ENCODE measurements around the gene MUL1. TPM values are rescaled to one million over a fixed set of nuclear protein-coding genes. Genes with fewer than 3 reads are reported as not detected.
A peak's percentile ranks its signal among the peaks of the same experiment; 100 is the strongest.

The MUL1 gene
- total and polyA plus RNA-seq, 9 of the 15 experiments (the other 6 are each of a cell fraction or from before 2014, with no cell fraction given): 10.4 to 32.9 (median 19.3) TPM

GRCh38 chr1:20526267-20526666 lies 18.3 kb upstream of the MUL1 start:
- H3K9me3 ChIP-seq (replicated peaks; ENCODE audit: control insufficient read depth, insufficient read depth, low read depth, low read length): no peaks in the 10 kb centered on the region; the same call in 1 of the 2 replicates
- ChIA-PET CTCF (ENCODE audit: low intra/inter-chr PET ratio) (interaction anchor here (0.6 kb wide), 2 partner anchors 21 to 22 kb away, joined by 3 to 4 read pairs; no protein-coding TSS in a partner anchor), POLR2A (interaction anchor here (0.6 to 2.6 kb wide), 3 partner anchors 9 to 12 kb away, joined by 3 to 10 read pairs (median 3); no protein-coding TSS in a partner anchor)
- H3K9me1 ChIP-seq (ENCODE audit: control insufficient read depth, insufficient read depth, low read length): no peaks in the 10 kb centered on the region
- in situ Hi-C loops (cut with MboI): loop anchor here (5.0 kb wide), 1 partner anchor 111 kb away; no protein-coding TSS in a partner anchor
- H3K27me3 ChIP-seq (ENCODE audit: control insufficient read depth in 2 of 2, insufficient read depth in 2 of 2, low read length in 2 of 2): peaks cover 26 to 61% of the 10 kb centered on the region in 2 experiments
- no peak overlapping the region for H3K4me2 ChIP-seq (ENCODE audit: insufficient read depth, low read length)
- FAIRE-seq (no peak), ATAC-seq (no peak), DNase-seq (ENCODE audit: extremely low read depth in 1 of 4, low spot score in 3 of 4) (no peak)
- H2AFZ ChIP-seq (ENCODE audit: low read depth, low read length): no peak overlapping the region
- no TSS peak for BruUV-seq (replicated peaks)
- TF ChIP-seq ZNF124 (CRISPR knock-in tag; IDR thresholded peaks at IDR 0.05): no peak
- intact Hi-C loops (cut with micrococcal nuclease): loop anchor here (10.0 kb wide), 1 partner anchor 459 kb away; no protein-coding TSS in a partner anchor
- H3K4me1 ChIP-seq (replicated peaks in 1 of 2; ENCODE audit: control insufficient read depth in 2 of 2, insufficient read depth in 2 of 2, low read length in 2 of 2): no peaks in the 10 kb centered on the region; a peak in 1 of 5 replicates
- no peak overlapping the region for H3K9ac ChIP-seq (ENCODE audit: insufficient read depth in 1 of 2, low read depth in 2 of 2, low read length in 2 of 2)
- WGBS (ENCODE audit: insufficient coverage, low coverage, missing lambda C conversion rate): 2% methylated on average over 6 of the region's 6 CpGs
- H3K36me3 ChIP-seq (ENCODE audit: control insufficient read depth, insufficient read depth, low read length): no peaks in the 10 kb centered on the region
- no peak overlapping the region for H3K4me3 ChIP-seq
- H3K27ac ChIP-seq (ENCODE audit: extremely low read depth, low read depth, low read length): no peak overlapping the region
- no peaks in the 10 kb centered on the region for H4K20me1 ChIP-seq (replicated peaks; ENCODE audit: control insufficient read depth, insufficient read depth, low read length)
- no peaks in the 10 kb centered on the region for H3K79me2 ChIP-seq (ENCODE audit: control insufficient read depth, insufficient read depth, low read length)

GRCh38 chr1:20521960-20522861 lies 14.3 kb upstream of the MUL1 start:
- Histone ChIP-seq H3K9me3 (replicated peaks; ENCODE audit: control insufficient read depth, insufficient read depth, low read depth, low read length) (no peaks in the 10 kb centered on the region; the same call in 1 of the 2 replicates), H3K9me1 (ENCODE audit: control insufficient read depth, insufficient read depth, low read length) (no peaks in the 10 kb centered on the region), H3K4me1 (replicated peaks in 1 of 2; ENCODE audit: control insufficient read depth in 2 of 2, insufficient read depth in 2 of 2, low read length in 2 of 2) (no peaks in the 10 kb centered on the region; a peak in 2 of 5 replicates), H3K4me3 (no peak overlapping the region), H3K27ac (ENCODE audit: extremely low read depth, low read depth, low read length) (no peak overlapping the region), H3K79me2 (ENCODE audit: control insufficient read depth, insufficient read depth, low read length) (no peaks in the 10 kb centered on the region), H3K27me3 (ENCODE audit: control insufficient read depth in 2 of 2, insufficient read depth in 2 of 2, low read length in 2 of 2) (peaks cover 22 to 37% of the 10 kb centered on the region in 2 experiments), H3K9ac (ENCODE audit: insufficient read depth in 1 of 2, low read depth in 2 of 2, low read length in 2 of 2) (no peak overlapping the region), H4K20me1 (replicated peaks; ENCODE audit: control insufficient read depth, insufficient read depth, low read length) (no peaks in the 10 kb centered on the region), H3K36me3 (ENCODE audit: control insufficient read depth, insufficient read depth, low read length) (no peaks in the 10 kb centered on the region), H2AFZ (ENCODE audit: low read depth, low read length) (no peak overlapping the region; the same call in 1 of the 2 replicates), H3K4me2 (ENCODE audit: insufficient read depth, low read length) (no peak overlapping the region)
- peak; percentile 69 to 85 (median 82) for DNase-seq (ENCODE audit: extremely low read depth in 1 of 4, low spot score in 3 of 4)
- in situ Hi-C loops (cut with MboI) (no loop called here), intact Hi-C loops (cut with micrococcal nuclease) (loop anchor here (1.0 to 10.0 kb wide), 2 partner anchors 118 to 463 kb away; no protein-coding TSS in a partner anchor)
- POLR2A ChIA-PET: interaction anchor here (1.0 kb wide), 1 partner anchor 11 kb away, joined by 3 read pairs; no protein-coding TSS in a partner anchor
- no TSS peak for BruUV-seq (replicated peaks)
- WGBS (ENCODE audit: insufficient coverage, low coverage, missing lambda C conversion rate): 9% methylated on average over 17 of the region's 17 CpGs
- peak; percentile 98 for FAIRE-seq
- CTCF ChIA-PET (ENCODE audit: low intra/inter-chr PET ratio): interaction anchor here (0.6 to 2.9 kb wide), 5 partner anchors 111 to 1505 kb away, joined by 4 to 35 read pairs (median 8); partner anchors contain the start of gene PINK1
- peak; percentile 92 for ATAC-seq
- no peak for TF ChIP-seq MYC (IDR thresholded peaks at IDR 0.05; ENCODE audit: low read depth, low read length)
- no peak for TF ChIP-seq MYC (CRISPR knock-in tag; IDR thresholded peaks at IDR 0.05; ENCODE audit: borderline replicate concordance, low read depth)
- peak; percentile 69 for TF ChIP-seq MAFG (tag; conservative IDR thresholded peaks at IDR 0.05)
- TF ChIP-seq ZBTB11 (CRISPR knock-in tag; IDR thresholded peaks at IDR 0.05): no peak
- no peak for TF ChIP-seq CHD2 (IDR thresholded peaks at IDR 0.05; ENCODE audit: low read depth, low read length)
- peak; percentile 73 for TF ChIP-seq NFE2 (IDR thresholded peaks at IDR 0.05; ENCODE audit: low read depth)
- no peak for TF ChIP-seq SIN3B (IDR thresholded peaks at IDR 0.05; ENCODE audit: low read depth)
- no peak for TF ChIP-seq ETV5 (CRISPR knock-in tag; IDR thresholded peaks at IDR 0.05; ENCODE audit: low read depth)
- no peak for TF ChIP-seq FIP1L1 (IDR thresholded peaks at IDR 0.05; ENCODE audit: low read depth, low read length, poor library complexity, severe bottlenecking)
